Activated CD8-positive, alpha-beta T cell treated with anti-CD3 and anti-CD28 coated beads for 36 hours (primary cell): Measurements from ENCODE around the gene ZMYM4. TPM values are rescaled to one million over a fixed set of nuclear protein-coding genes. Genes with fewer than 3 reads are reported as not detected.
A peak's percentile ranks its signal among the peaks of the same experiment; 100 is the strongest.
"Not testable (repeated sequence)": the region's sequence is repeated elsewhere in the genome, so short reads cannot be mapped to it uniquely, and the experiment has no call there.

Experiments used
- ATAC-seq: fragments of 200-7000 bp; cut with Tn5 transposase; one replicate; pipeline ENCODE4 v1.10.0; 2021; ENCODE audit warnings: mild to moderate bottlenecking, moderate library complexity
- CTCF ChIA-PET: fragments of 350-600 bp; sonication (Branson Sonifier 250); formaldehyde crosslinking; loops from one replicate; lab custom pipeline; 2021; ENCODE audit warnings: antibody characterized with exemption; lab: Charles Lee
- POLR2A ChIA-PET: fragments of 350-600 bp; sonication (Branson Sonifier 250); formaldehyde crosslinking; loops from one replicate; lab custom pipeline; 2021; ENCODE audit warnings: antibody characterized with exemption; lab: Charles Lee
- DNase-seq: peaks from one replicate; pipeline ENCODE4 v3.0.0-alpha.2; 2020
- H3K27ac Mint-ChIP-seq: one replicate; pipeline ENCODE4 v1.8.0; 2021; ENCODE audit warnings: mild to moderate bottlenecking, mixed read lengths
- H3K27me3 Mint-ChIP-seq: one replicate; pipeline ENCODE4 v1.8.0; 2021; ENCODE audit warnings: mixed read lengths
- H3K36me3 Mint-ChIP-seq: one replicate; pipeline ENCODE4 v1.8.0; 2021; ENCODE audit warnings: low read depth, mixed read lengths
- H3K4me1 Mint-ChIP-seq: one replicate; pipeline ENCODE4 v1.8.0; 2021; ENCODE audit warnings: low read depth, mixed read lengths
- H3K4me3 Mint-ChIP-seq: one replicate; pipeline ENCODE4 v1.8.0; 2021; ENCODE audit warnings: mild to moderate bottlenecking, moderate library complexity, mixed read lengths
- H3K9me3 Mint-ChIP-seq: one replicate; pipeline ENCODE4 v1.8.0; 2021; ENCODE audit warnings: mixed read lengths
- intact Hi-C: fragments of 100-400 bp; cut with micrococcal nuclease; formaldehyde crosslinking; loops from one replicate; pipeline ENCODE4 v1.10.0; 2022
- total RNA-seq, 2 experiments: library from RNA; stranded (reverse); gene quantifications; one replicate each; pipeline ENCODE4 v1.2.3, GENCODE V29; 2021
- TF ChIP-seq, protein P1 (sequence below): fragments of 200-600 bp; IDR thresholded peaks from one replicate; pipeline ENCODE4 v1.8.0; 2022; ENCODE audit warnings: antibody characterized with exemption, mild to moderate bottlenecking

Gene ZMYM4
- total RNA-seq, 2 experiments from 2014 or later = 26.0 to 31.6 TPM

GRCh38 chr1:35226546-35226945, 42.0 kb upstream of the ZMYM4 start:
- intact Hi-C loops = no loop called here
- Mint-ChIP-seq H3K4me3 (no peak overlapping the region), H3K27ac (no peak overlapping the region), H3K27me3 (peaks cover 5% of the 10 kb centered on the region), H3K4me1 (peaks cover 15% of the 10 kb centered on the region), H3K36me3 (no peaks in the 10 kb centered on the region), H3K9me3 (no peaks in the 10 kb centered on the region)
- TF ChIP-seq, protein P1, sequence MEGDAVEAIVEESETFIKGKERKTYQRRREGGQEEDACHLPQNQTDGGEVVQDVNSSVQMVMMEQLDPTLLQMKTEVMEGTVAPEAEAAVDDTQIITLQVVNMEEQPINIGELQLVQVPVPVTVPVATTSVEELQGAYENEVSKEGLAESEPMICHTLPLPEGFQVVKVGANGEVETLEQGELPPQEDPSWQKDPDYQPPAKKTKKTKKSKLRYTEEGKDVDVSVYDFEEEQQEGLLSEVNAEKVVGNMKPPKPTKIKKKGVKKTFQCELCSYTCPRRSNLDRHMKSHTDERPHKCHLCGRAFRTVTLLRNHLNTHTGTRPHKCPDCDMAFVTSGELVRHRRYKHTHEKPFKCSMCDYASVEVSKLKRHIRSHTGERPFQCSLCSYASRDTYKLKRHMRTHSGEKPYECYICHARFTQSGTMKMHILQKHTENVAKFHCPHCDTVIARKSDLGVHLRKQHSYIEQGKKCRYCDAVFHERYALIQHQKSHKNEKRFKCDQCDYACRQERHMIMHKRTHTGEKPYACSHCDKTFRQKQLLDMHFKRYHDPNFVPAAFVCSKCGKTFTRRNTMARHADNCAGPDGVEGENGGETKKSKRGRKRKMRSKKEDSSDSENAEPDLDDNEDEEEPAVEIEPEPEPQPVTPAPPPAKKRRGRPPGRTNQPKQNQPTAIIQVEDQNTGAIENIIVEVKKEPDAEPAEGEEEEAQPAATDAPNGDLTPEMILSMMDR = no peak
- no peak for ATAC-seq
- ChIA-PET CTCF (interaction anchor here (1.2 to 1.6 kb wide), 2 partner anchors 24 to 25 kb away, joined by 3 to 4 read pairs; no protein-coding TSS in a partner anchor), POLR2A (no interaction called here)
- no peak for DNase-seq

DNA sequence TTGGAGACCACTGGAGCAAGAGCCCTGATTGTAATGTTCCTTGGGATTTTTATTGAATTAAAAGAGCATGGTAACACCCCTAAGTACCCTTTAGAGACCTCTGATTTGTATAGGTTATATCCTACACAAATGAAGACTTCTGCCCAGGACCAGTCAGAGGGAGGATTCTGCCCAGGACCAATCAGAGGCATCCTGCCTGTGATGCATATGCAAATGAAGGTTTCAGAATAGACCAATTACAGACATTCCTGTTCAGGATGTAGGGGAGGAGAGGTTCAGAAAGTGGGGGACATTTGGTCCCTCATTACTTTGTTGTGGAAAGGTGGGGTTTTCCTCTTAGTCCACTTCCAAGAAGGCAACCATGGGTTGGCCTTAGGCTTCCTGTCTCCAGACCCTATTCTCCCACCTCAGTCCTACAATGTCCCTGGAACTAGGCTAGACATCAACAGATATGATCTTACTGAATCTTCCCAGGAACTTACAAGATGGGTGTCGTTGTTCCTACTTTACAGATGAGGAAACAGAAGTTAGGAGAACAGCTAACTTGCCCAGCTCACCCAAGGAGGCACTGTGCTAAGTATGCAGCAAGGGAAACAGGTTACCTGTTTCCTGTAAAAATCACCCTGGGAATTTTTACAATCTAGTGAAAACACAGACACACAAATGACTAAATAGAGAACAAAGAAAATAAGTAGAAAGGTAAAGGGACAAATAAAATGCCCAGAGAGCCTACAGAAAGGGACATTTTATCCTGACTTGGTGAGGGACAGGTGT, 38.7 kb upstream of the ZMYM4 start:
- CTCF ChIA-PET = no interaction called here
- intact Hi-C loops = no loop called here
- Mint-ChIP-seq H3K4me1 (peaks cover 15% of the 10 kb centered on the region), H3K9me3 (no peaks in the 10 kb centered on the region), H3K27me3 (peaks cover 5% of the 10 kb centered on the region), H3K4me3 (no peak overlapping the region), H3K27ac (peak overlapping the region; percentile 23), H3K36me3 (no peaks in the 10 kb centered on the region)
- POLR2A ChIA-PET = interaction anchor here (0.6 kb wide), 1 partner anchor 417 kb away, joined by 4 read pairs; no protein-coding TSS in a partner anchor
- ATAC-seq (peak; percentile 83), DNase-seq (peak; percentile 34)
- TF ChIP-seq, protein P1 = no peak

- Mint-ChIP-seq H3K27me3 (peaks cover 6% of the 10 kb centered on the region), H3K27ac (no peak overlapping the region), H3K4me1 (peaks cover 15% of the 10 kb centered on the region), H3K9me3 (no peaks in the 10 kb centered on the region), H3K4me3 (no peak overlapping the region), H3K36me3 (no peaks in the 10 kb centered on the region)
- DNase-seq = no peak
- ChIA-PET POLR2A (no interaction called here), CTCF (interaction anchor here (0.6 kb wide), 1 partner anchor 277 kb away, joined by 3 read pairs; no protein-coding TSS in a partner anchor)
- TF ChIP-seq, protein P1 = no peak
- intact Hi-C loops = no loop called here
- ATAC-seq = no peak
Measured at GRCh38 chr1:35231287-35231686, 37.2 kb upstream of the ZMYM4 start.

- POLR2A ChIA-PET, intact Hi-C loops: not testable (repeated sequence)
Measured at GRCh38 chr1:35236772-35237171, 31.7 kb upstream of the ZMYM4 start.

GRCh38 chr1:35243691-35244090, 24.8 kb upstream of the ZMYM4 start:
- no peaks in the 10 kb centered on the region for H3K27me3 Mint-ChIP-seq
- H3K27ac Mint-ChIP-seq = no peak overlapping the region
- CTCF ChIA-PET = no interaction called here
- no peak overlapping the region for H3K4me3 Mint-ChIP-seq
- no peaks in the 10 kb centered on the region for H3K4me1 Mint-ChIP-seq
- POLR2A ChIA-PET = no interaction called here
- TF ChIP-seq, protein P1 = no peak
- no peak for DNase-seq
- H3K9me3 Mint-ChIP-seq = no peaks in the 10 kb centered on the region
- no peak for ATAC-seq
- intact Hi-C loops = no loop called here
- H3K36me3 Mint-ChIP-seq = no peaks in the 10 kb centered on the region

More at GRCh38 chr1:35236772-35237171, 31.7 kb upstream of the ZMYM4 start:
- ATAC-seq, H3K4me1 Mint-ChIP-seq, CTCF ChIA-PET, H3K4me3 Mint-ChIP-seq, DNase-seq, H3K36me3 Mint-ChIP-seq, H3K27ac Mint-ChIP-seq, H3K27me3 Mint-ChIP-seq, H3K9me3 Mint-ChIP-seq: not testable (repeated sequence)
